Brain pericyte (primary cell): Measurements from ENCODE around the gene SMIM10.
"Not testable (repeated sequence)": the region's sequence is repeated elsewhere in the genome, so short reads cannot be mapped to it uniquely, and the experiment has no call there.

Experiments
- DNase-seq: peaks from one replicate; pipeline ENCODE4 v3.0.0-alpha.2; 2012; ENCODE audit warnings: low read depth, low spot score

Gene SMIM10

GRCh38 chrX:135010921-135011320, 20.1 kb downstream of the SMIM10 start:
- no peak for DNase-seq

DNA sequence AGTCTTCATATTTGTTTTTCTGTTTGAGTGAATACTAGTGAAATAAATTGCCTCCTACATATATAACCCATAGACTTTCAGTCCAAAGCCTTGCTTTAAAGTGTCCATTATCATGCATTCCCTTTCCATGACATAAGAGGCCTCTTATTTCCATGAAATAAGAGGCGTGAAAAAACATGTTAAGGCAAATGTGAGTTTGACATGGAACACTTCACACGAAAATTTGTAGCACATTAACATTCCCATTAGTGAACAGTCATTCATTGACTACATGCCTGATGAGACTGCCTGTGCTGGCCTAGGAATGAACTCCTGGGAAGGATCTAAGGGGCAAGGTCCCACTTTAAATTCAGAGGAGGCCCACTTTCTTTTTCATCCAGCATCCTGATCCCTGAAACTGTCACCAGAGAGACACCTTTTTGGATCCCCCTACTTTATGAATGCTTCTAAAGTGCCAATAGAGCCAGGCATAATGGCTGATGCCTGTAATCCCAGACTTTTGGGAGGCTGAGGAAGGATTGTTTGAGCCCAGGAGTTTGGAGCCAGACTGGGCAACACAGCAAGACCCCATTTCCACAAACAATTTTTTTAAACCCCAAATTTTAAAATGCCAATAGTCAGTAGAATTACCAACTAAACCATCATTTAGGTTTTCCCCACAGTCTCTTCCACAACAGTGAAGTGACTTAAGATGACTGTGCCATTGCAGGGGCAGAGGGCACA, 24.9 kb downstream of the SMIM10 start:
- no peak for DNase-seq

GRCh38 chrX:135019890-135020289, 29.1 kb downstream of the SMIM10 start:
- not testable (repeated sequence) for DNase-seq

- not testable (repeated sequence) for DNase-seq
Observed at GRCh38 chrX:135023791-135024190, 33.0 kb downstream of the SMIM10 start.

- no peak for DNase-seq
Observed at GRCh38 chrX:135024526-135024925, 33.7 kb downstream of the SMIM10 start.

- DNase-seq: not testable (repeated sequence)
Observed at GRCh38 chrX:135030207-135030963, 39.6 kb downstream of the SMIM10 start.

DNA sequence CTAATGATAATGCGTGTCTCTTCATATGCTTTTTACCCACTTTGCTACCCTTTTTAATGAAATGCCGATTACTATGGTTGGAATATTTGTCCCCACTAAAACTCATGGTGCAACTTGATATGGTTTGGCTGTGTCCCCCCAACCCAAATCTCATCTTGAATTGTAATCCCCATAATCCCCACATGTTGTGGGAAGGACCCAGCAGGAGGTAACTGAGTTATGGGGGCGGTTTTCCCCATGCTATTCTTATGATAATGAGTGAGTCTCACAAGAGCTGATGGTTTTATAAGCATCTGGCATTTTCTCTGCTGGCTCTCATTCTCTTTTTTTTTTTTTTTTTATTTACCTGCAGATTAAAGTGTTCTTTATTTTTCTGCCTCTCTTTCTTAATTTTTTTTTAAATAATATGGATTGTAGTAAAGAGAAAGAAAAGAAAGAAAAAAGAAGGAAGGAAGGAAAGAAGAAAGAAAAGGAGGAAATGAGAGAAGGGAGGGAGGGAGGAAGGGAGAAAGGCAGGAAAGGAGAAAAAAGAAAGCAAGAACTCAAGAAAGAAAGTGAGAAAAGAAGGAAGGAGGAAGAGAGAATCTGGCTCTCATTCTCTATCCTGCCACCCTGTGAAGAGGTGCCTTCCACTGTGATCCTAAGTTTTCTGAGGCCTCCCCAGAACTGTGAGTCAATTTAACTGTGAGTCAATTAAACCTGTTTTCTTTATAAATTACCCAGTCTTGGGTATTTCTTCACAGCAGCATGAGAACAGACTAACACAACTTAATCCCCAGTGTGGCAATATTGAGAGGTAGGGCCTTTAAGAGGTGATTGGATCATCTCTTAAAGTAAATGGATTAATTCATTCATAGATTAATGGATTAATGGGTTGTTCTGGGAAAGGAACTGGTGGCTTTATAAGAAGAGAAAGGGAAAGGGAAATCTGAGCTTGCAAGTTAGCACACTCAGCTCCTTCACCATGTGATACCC, 50.6 kb downstream of the SMIM10 start:
- DNase-seq: not testable (repeated sequence)
